Esophagus mucosa (tissue), 1 donor: ENCODE data around the gene ACVR1. TPM values are rescaled to one million over a fixed set of nuclear protein-coding genes. Genes with fewer than 3 reads are reported as not detected.

Source experiments
- ATAC-seq: fragments of 200-7000 bp; cut with Tn5 transposase; one replicate; pipeline ENCODE4 v1.9.1; 2020
- total RNA-seq: library from RNA; stranded (reverse); gene quantifications from one replicate; pipeline ENCODE4 v1.2.4, GENCODE V29; 2023
- donor health status: DM: yes; HTN: yes; CAD: no.

ACVR1 gene
- total RNA-seq, 1 donor from 2014 or later, result 12.6 TPM

GRCh38 chr2:157825885-157826284 is 50.2 kb downstream of the ACVR1 start:
- ATAC-seq, result peak; percentile 99

- ATAC-seq, result no peak
These were observed 53.1 kb downstream of the ACVR1 start for GRCh38 chr2:157822993-157823392.

GRCh38 chr2:157822533-157822932 is 53.6 kb downstream of the ACVR1 start:
- no peak for ATAC-seq

- ATAC-seq, result no peak
These were observed 54.5 kb downstream of the ACVR1 start for GRCh38 chr2:157821519-157822131.

DNA sequence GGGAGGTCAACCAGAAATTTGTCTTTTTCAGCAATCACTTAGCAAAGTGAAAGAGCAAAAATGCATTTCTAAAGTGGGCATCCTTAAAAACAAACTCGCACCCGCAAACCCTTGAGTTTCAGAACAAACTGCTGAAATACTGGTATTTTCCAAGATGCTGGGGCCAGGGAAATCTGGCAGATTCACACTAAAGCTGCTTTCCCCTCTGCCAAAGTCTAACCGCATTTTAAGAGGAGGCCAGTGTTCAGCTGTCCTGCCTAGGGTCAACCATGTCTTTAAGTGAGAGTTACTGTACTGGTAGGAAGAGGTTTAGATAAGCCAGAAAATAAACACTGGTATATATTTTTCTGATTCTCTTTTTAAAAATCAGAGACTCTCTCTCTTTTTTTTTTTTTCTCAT is 55.9 kb downstream of the ACVR1 start:
- no peak for ATAC-seq

DNA sequence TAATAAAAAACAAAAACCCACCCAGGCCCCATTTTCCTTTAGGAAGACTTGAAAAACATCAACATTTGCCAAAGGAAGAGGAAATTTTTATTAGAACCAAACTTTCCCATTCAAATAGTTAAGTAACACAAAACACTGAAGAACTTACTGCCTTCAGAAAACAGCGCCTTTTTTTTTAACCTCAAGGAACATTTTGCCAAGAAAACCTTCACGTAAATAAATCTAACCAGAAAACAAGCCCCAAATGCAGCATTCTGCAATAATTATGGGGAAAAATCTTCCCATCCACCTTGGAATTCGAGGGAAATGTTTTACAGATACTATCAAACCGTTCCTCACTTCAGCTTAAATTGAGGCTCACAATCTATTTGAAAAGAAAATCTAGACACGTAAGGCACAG is 56.4 kb downstream of the ACVR1 start:
- ATAC-seq, result no peak

- no peak for ATAC-seq
These were observed 57.9 kb downstream of the ACVR1 start for GRCh38 chr2:157818227-157818626.

GRCh38 chr2:157815421-157815820 is 60.7 kb downstream of the ACVR1 start:
- ATAC-seq, result no peak

GRCh38 chr2:157813467-157813866 is 62.7 kb downstream of the ACVR1 start:
- ATAC-seq, result no peak

GRCh38 chr2:157810037-157810436 is 66.1 kb downstream of the ACVR1 start:
- no peak for ATAC-seq

DNA sequence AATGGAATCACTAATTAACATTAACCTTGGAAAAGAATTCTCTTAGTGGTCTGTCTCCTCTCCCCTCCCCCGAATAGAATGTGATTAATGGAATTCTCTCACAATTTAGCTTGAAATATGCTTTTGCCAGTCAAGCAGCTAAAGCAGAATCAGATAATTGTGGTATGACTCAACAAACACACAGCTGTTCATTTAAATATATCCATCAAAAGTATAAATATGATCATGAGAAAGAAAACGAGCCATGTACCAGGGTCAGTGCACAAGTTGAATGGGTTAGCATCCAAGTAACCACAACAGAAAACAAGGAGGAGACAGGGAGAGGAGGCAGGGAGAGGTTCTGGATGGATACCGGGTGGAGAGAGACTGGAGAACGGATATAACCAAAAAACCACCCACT is 66.9 kb downstream of the ACVR1 start:
- no peak for ATAC-seq

DNA sequence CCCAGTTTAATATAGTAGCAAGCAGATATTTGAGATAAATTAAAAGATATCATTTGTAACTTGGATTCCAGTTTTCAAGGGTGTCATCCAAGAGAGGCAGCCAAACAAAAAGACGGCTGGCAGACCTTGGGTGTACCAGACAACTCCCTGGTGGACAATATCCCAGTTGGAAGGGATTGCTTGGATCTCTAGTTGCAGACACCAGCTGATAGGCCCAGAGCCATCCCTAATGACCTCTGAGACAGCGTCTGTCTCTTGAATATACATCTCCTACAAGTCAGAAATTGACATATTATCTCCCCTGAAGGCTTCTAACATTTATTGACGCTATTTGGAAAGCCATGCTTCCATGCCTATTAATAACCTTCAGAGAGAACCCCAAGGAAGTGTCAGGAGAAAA is 67.7 kb downstream of the ACVR1 start:
- no peak for ATAC-seq

- no peak for ATAC-seq
These were observed 69.6 kb downstream of the ACVR1 start for GRCh38 chr2:157806426-157807077.

- ATAC-seq, result no peak
These were observed 70.6 kb downstream of the ACVR1 start for GRCh38 chr2:157805519-157805918.

GRCh38 chr2:157804355-157804754 is 71.8 kb downstream of the ACVR1 start:
- no peak for ATAC-seq

DNA sequence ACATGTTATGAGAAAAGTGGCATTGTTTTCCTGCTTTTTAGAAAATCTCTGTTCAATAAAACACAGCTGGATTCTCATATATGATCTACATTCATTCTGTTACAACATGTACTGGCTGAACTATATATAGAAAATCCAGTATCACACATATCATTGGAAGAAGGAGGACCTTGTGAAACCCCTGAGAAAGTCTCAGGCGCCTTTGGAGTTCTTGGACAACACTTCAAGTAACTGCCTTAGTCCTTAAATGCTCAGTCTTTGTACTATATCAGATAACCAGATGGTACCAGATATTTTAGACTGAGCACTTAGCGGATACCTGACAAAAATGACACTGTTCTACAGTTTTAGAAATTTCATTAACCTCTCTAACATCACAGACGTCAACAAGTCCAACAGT is 72.2 kb downstream of the ACVR1 start:
- no peak for ATAC-seq

- no peak for ATAC-seq
These were observed 72.7 kb downstream of the ACVR1 start for GRCh38 chr2:157803476-157803875.

- ATAC-seq, result no peak
These were observed 75.2 kb downstream of the ACVR1 start for GRCh38 chr2:157800838-157801495.

GRCh38 chr2:157793053-157793612 is 83.0 kb downstream of the ACVR1 start:
- ATAC-seq, result no peak

DNA sequence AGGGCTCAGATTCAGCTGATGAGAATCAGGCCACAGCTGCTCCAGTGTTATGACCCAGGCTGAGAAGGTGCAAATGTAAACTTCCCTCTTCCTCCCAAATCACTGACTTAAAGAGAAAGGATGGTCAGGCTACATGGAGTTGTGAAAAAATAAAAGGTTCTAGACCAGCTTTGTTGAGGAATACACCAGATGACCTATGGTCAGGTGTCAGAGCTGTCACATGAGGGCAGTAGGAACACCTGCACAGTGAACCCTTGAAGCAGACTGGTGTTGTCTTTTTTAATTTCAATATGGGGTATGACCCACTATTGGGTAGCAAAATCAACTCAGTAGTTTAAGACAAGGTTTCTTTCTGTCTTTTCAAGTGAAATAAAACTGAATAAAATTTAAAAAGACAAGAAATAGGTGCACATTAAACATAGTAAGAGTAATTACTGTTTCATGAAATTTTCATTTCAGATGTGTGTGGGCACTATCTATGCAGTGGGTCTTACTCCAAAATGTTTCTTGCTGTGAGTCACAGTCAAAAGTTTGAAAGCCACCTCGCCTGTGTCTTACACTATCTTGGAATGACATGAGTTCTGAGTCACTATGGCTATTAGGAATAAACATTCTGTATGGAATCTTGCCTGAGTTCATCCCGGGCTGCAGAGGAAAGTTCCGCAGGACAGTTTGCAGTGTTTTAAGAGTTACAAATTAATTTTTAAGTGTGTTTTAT is 83.6 kb downstream of the ACVR1 start:
- ATAC-seq, result no peak

DNA sequence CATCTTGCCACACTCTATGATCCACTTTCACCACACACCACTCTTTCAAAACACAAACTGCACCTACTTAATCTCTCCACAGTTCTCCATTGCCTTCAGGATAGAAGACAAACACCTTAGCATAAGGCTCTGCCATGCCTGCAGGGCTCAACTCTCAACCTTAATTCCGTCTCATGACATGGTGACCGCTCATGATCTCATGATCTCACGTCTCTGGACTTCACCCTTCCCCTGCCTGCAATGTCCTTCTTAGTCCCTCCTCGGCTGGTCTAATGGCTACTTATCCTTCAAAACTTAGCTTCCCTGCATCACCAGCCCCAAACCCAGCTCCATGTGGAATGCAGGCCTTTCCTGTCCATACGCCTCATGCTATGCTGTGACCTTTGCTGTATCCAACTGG is 85.3 kb downstream of the ACVR1 start:
- peak; percentile 7 for ATAC-seq

GRCh38 chr2:157789933-157790511 is 86.1 kb downstream of the ACVR1 start:
- ATAC-seq, result peak; percentile 31

DNA sequence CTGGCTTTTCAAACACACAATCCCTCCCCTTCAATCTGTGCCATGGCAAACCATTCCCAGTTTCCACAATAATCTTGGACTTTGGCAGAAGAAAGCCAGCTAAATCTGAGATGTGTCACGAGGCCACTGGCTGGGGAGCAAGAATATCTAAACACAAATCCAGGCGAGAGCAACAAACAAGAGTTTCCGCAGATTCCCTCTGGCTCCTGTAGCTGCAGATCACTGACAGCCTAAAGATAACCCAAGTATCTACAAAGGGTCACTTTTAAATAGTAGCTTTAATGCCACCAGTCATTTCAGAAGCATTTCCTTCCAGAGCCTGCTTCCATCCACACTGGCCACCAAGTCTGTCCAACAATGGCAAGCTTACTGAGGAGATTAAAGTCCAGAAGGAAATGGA is 86.9 kb downstream of the ACVR1 start:
- no peak for ATAC-seq
